ENCODE measurements around the gene PSD2. TPM values are rescaled to one million over a fixed set of nuclear protein-coding genes. Genes with fewer than 3 reads are reported as not detected.

Gene PSD2
- total RNA-seq, 3 donors from 2014 or later (not counting 1 experiment from before 2014, with no cell fraction given): 1.3 to 2.5 (median 1.3) TPM

- no peak overlapping the region for H3K4me3 ChIP-seq (ENCODE audit: low read length)
- DNase-seq (peak; percentile 59 to 76), ATAC-seq (peak; percentile 66 to 93 (median 91))
- intact Hi-C loops (cut with micrococcal nuclease): loop anchor here (1.0 kb wide), 2 partner anchors 77 to 104 kb away; no protein-coding TSS in a partner anchor
- no peaks in the 10 kb centered on the region for H3K4me1 ChIP-seq (ENCODE audit: control insufficient read depth, insufficient read depth, low read length)
- H3K27ac ChIP-seq (ENCODE audit: low read length): no peak overlapping the region
- 8% methylated on average over 4 of the region's 5 CpGs for WGBS (ENCODE audit: insufficient coverage)
- Mint-ChIP-seq H3K4me3 (no peak overlapping the region), H3K36me3 (no peaks in the 10 kb centered on the region), H3K27ac (no peak overlapping the region), H3K27me3 (ENCODE audit: low read depth in 2 of 2) (peaks cover 0 to 8% of the 10 kb centered on the region in 2 donors), H3K4me1 (peaks cover 0 to 4% of the 10 kb centered on the region in 2 donors), H3K9me3 (no peaks in the 10 kb centered on the region)
- TF ChIP-seq CTCF (IDR thresholded peaks at IDR 0.05): peak; percentile 88
- no peaks in the 10 kb centered on the region for H3K27me3 ChIP-seq (ENCODE audit: control insufficient read depth, insufficient read depth, low read length)
- no peaks in the 10 kb centered on the region for H3K36me3 ChIP-seq (ENCODE audit: control insufficient read depth, insufficient read depth, low read length)
- H3K9me3 ChIP-seq (ENCODE audit: control insufficient read depth, insufficient read depth, low read length): no peaks in the 10 kb centered on the region
Observed at GRCh38 chr5:139863855-139864558, 68.4 kb downstream of the PSD2 start.

- no peaks in the 10 kb centered on the region for H3K9me3 Mint-ChIP-seq
- H3K36me3 Mint-ChIP-seq: no peaks in the 10 kb centered on the region
- intact Hi-C loops (cut with micrococcal nuclease): loop anchor here (1.0 kb wide), 2 partner anchors 78 to 103 kb away; no protein-coding TSS in a partner anchor
Observed at GRCh38 chr5:139864716-139865483, 69.3 kb downstream of the PSD2 start.

GRCh38 chr5:139867109-139867508 lies 71.5 kb downstream of the PSD2 start:
- Histone ChIP-seq H3K27me3 (ENCODE audit: control insufficient read depth, insufficient read depth, low read length) (no peaks in the 10 kb centered on the region), H3K4me1 (ENCODE audit: control insufficient read depth, insufficient read depth, low read length) (no peaks in the 10 kb centered on the region), H3K36me3 (ENCODE audit: control insufficient read depth, insufficient read depth, low read length) (no peaks in the 10 kb centered on the region), H3K4me3 (ENCODE audit: low read length) (no peak overlapping the region), H3K9me3 (ENCODE audit: control insufficient read depth, insufficient read depth, low read length) (no peaks in the 10 kb centered on the region), H3K27ac (ENCODE audit: low read length) (no peak overlapping the region)
- Mint-ChIP-seq H3K4me1 (peaks cover 0 to 4% of the 10 kb centered on the region in 2 donors), H3K27me3 (ENCODE audit: low read depth in 2 of 2) (peaks cover 0 to 5% of the 10 kb centered on the region in 2 donors), H3K36me3 (no peaks in the 10 kb centered on the region), H3K27ac (no peak overlapping the region), H3K9me3 (no peaks in the 10 kb centered on the region), H3K4me3 (no peak overlapping the region)
- no CpG with 5 or more reads among the region's 2 CpGs for WGBS (ENCODE audit: insufficient coverage)
- intact Hi-C loops (cut with micrococcal nuclease): no loop called here
- DNase-seq (no peak), ATAC-seq (no peak)
- TF ChIP-seq CTCF (IDR thresholded peaks at IDR 0.05): no peak

More at GRCh38 chr5:139864716-139865483, 69.3 kb downstream of the PSD2 start:
- ATAC-seq (no peak), DNase-seq (no peak)
- no peak for TF ChIP-seq CTCF (IDR thresholded peaks at IDR 0.05)
- Mint-ChIP-seq H3K27ac (no peak overlapping the region), H3K27me3 (ENCODE audit: low read depth in 2 of 2) (peaks cover 0 to 5% of the 10 kb centered on the region in 2 donors), H3K4me1 (peaks cover 0 to 4% of the 10 kb centered on the region in 2 donors), H3K4me3 (no peak overlapping the region)
- H3K4me1 ChIP-seq (ENCODE audit: control insufficient read depth, insufficient read depth, low read length): no peaks in the 10 kb centered on the region
- no peaks in the 10 kb centered on the region for H3K9me3 ChIP-seq (ENCODE audit: control insufficient read depth, insufficient read depth, low read length)
- no peak overlapping the region for H3K4me3 ChIP-seq (ENCODE audit: low read length)
- H3K27me3 ChIP-seq (ENCODE audit: control insufficient read depth, insufficient read depth, low read length): no peaks in the 10 kb centered on the region
- 82% methylated on average over 9 of the region's 12 CpGs for WGBS (ENCODE audit: insufficient coverage)
- no peak overlapping the region for H3K27ac ChIP-seq (ENCODE audit: low read length)
- no peaks in the 10 kb centered on the region for H3K36me3 ChIP-seq (ENCODE audit: control insufficient read depth, insufficient read depth, low read length)
